Tibial nerve (tissue), 4 donors: ENCODE results near the gene DRAXIN.

Experiments
- EP300 ChIP-seq, 2 donors: sonication (generic); formaldehyde crosslinking; IDR thresholded peaks; one replicate each; pipeline ENCODE4 v1.6.1; 2017; ENCODE audit warnings: antibody characterized with exemption in 2 of 2, mild to moderate bottlenecking in 1 of 2
- POLR2A ChIP-seq, 2 donors: fragments of 450-650 bp; IDR thresholded peaks; one replicate each; pipeline ENCODE4 v1.6.1; 2017; ENCODE audit warnings: antibody characterized with exemption in 2 of 2, mild to moderate bottlenecking in 2 of 2, moderate library complexity in 2 of 2
- TF ChIP-seq, protein P1 (sequence below), 5 experiments: fragments of 200-600 bp in 3 of 5; fragments of 450-650 bp in 2 of 5; sonication (generic) in 3 of 5; IDR thresholded peaks; one replicate each; pipeline ENCODE4 v1.5.1; 2016 to 2019; ENCODE audit warnings: antibody characterized with exemption in 5 of 5, mild to moderate bottlenecking in 3 of 5, moderate library complexity in 2 of 5

DNA sequence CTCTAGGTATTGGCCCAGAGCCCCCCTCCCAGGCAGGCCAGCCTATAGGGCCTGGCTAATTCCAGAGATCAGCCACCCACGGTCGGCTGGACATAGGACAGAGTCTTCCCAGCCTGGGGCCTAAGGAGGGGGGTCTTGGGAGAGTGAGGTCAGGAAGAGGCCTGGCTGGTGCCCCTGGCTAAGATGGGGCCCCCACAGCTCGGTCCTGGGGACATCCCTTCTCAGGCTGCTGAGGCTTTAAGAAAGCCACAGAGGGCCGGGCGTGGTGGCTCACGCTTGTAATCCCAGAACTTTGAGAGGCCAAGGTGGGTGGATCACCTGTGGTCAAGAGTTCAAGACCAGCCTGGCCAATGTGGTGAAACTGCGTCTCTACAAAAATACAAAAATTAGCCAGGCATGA is 73.0 kb downstream of the DRAXIN start:
- TF ChIP-seq EP300 (IDR thresholded peaks at IDR 0.05) (no peak), POLR2A (IDR thresholded peaks at IDR 0.05) (no peak)
- TF ChIP-seq, protein P1, sequence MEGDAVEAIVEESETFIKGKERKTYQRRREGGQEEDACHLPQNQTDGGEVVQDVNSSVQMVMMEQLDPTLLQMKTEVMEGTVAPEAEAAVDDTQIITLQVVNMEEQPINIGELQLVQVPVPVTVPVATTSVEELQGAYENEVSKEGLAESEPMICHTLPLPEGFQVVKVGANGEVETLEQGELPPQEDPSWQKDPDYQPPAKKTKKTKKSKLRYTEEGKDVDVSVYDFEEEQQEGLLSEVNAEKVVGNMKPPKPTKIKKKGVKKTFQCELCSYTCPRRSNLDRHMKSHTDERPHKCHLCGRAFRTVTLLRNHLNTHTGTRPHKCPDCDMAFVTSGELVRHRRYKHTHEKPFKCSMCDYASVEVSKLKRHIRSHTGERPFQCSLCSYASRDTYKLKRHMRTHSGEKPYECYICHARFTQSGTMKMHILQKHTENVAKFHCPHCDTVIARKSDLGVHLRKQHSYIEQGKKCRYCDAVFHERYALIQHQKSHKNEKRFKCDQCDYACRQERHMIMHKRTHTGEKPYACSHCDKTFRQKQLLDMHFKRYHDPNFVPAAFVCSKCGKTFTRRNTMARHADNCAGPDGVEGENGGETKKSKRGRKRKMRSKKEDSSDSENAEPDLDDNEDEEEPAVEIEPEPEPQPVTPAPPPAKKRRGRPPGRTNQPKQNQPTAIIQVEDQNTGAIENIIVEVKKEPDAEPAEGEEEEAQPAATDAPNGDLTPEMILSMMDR (IDR thresholded peaks at IDR 0.05): no peak
